ENCODE data around the gene FGR.

- TF ChIP-seq FOXM1 (IDR thresholded peaks at IDR 0.05; ENCODE audit: low read depth) (no peak), CTCF (IDR thresholded peaks at IDR 0.05) (no peak), MXI1 (IDR thresholded peaks at IDR 0.05; ENCODE audit: low read depth, low read length) (no peak), MAX (IDR thresholded peaks at IDR 0.05; ENCODE audit: low read depth) (no peak), TAF1 (IDR thresholded peaks at IDR 0.05; ENCODE audit: borderline replicate concordance, low read depth, low read length) (no peak), REST (IDR thresholded peaks at IDR 0.05; ENCODE audit: low read depth, low read length) (no peak), USF1 (IDR thresholded peaks at IDR 0.05; ENCODE audit: borderline replicate concordance, low read depth) (no peak), RCOR1 (IDR thresholded peaks at IDR 0.05; ENCODE audit: low read length) (no peak), FOXJ3 (CRISPR knock-in tag; IDR thresholded peaks at IDR 0.05) (no peak), GABPA (IDR thresholded peaks at IDR 0.05; ENCODE audit: low read depth) (no peak), RAD21 (IDR thresholded peaks at IDR 0.05; ENCODE audit: low read length) (no peak), ZBTB33 (IDR thresholded peaks at IDR 0.05; ENCODE audit: borderline replicate concordance, low read depth) (no peak), USF2 (IDR thresholded peaks at IDR 0.05; ENCODE audit: borderline replicate concordance, low read depth, low read length) (no peak)
These were observed 17.3 kb upstream of the FGR start for GRCh38 chr1:27652111-27652864.
